WI38 (cell line): ENCODE results near the gene FNDC8.

Experiments used
- H3K4me3 ChIP-seq: 2 replicates; pipeline ENCODE4 v1.5.1; 2011; ENCODE audit warnings: low read depth, mild to moderate bottlenecking, control low read depth, low read length
- CTCF ChIP-seq: IDR thresholded peaks from 2 replicates; pipeline ENCODE4 v1.5.1; 2012; ENCODE audit warnings: low read depth, mild to moderate bottlenecking, control low read depth, low read length

The FNDC8 gene

GRCh38 chr17:35116845-35117244 lies 4.6 kb upstream of the FNDC8 start:
- no peak for TF ChIP-seq CTCF
- H3K4me3 ChIP-seq = no peak overlapping the region

- no peak overlapping the region for H3K4me3 ChIP-seq
- 0 out of 2 replicates have a peak, but pooled peaks have one; percentile 21 for TF ChIP-seq CTCF
These were observed 3.4 kb upstream of the FNDC8 start for GRCh38 chr17:35117984-35118383.

GRCh38 chr17:35119370-35120165 lies 1.8 kb upstream of the FNDC8 start, which contains the start of gene RAD51D:
Gene RAD51D (minus strand): TSS chr17:35119860. CDS start chr17:35119613, 247 bp downstream.
- peak within 1 kb of the TSS; percentile 86 for H3K4me3 ChIP-seq
- TF ChIP-seq CTCF = peak; percentile 75

- TF ChIP-seq CTCF = no peak
- no peak overlapping the region for H3K4me3 ChIP-seq
These were observed 6.5 kb downstream of the FNDC8 start for GRCh38 chr17:35127751-35128514.

- no peak for TF ChIP-seq CTCF
- H3K4me3 ChIP-seq = no peak overlapping the region
These were observed 7.9 kb downstream of the FNDC8 start for GRCh38 chr17:35129154-35129972.

GRCh38 chr17:35129973-35130351 lies 8.5 kb downstream of the FNDC8 start:
- no peak for TF ChIP-seq CTCF
- H3K4me3 ChIP-seq = no peak overlapping the region
